Stomach (tissue), 9 donors: ENCODE data around the gene CCDC47. TPM values are rescaled to one million over a fixed set of nuclear protein-coding genes. Genes with fewer than 3 reads are reported as not detected.

Experiments
- DNase-seq, 2 donors: peaks; one replicate each; pipeline versions ENCODE4 v3.0.0 to v3.0.0-alpha.2; 2013 to 2019
- H3K27ac ChIP-seq, 5 donors: fragments of 200-600 bp in 4 of 5; sonication (generic) in 4 of 5; one replicate each; pipeline ENCODE4 v1.5.1; 2013 to 2019; ENCODE audit warnings: mild to moderate bottlenecking in 1 of 5, moderate library complexity in 1 of 5
- H3K27me3 ChIP-seq, 3 donors: fragments of 200-600 bp; sonication (generic); one replicate each; pipeline ENCODE4 v1.5.1; 2017 to 2019; ENCODE audit warnings: mixed run types in 1 of 3
- H3K36me3 ChIP-seq, 4 donors: fragments of 200-600 bp; sonication (generic); 1 replicate in 3 of 4; 2 replicates in 1 of 4; pipeline ENCODE4 v1.5.1; 2016 to 2019
- H3K4me1 ChIP-seq, 4 donors: fragments of 200-600 bp; sonication (generic); one replicate each; pipeline ENCODE4 v1.5.1; 2016 to 2019
- H3K4me3 ChIP-seq, 4 donors: fragments of 200-600 bp; sonication (generic) in 3 of 4; one replicate each; pipeline ENCODE4 v1.5.1; 2016 to 2019; ENCODE audit warnings: mild to moderate bottlenecking in 1 of 4
- H3K9me3 ChIP-seq, 4 donors: fragments of 200-600 bp; sonication (generic); one replicate each; pipeline ENCODE4 v1.5.1; 2016 to 2019
- CTCF ChIP-seq, 7 experiments: fragments of 450-650 bp in 4 of 7; fragments of 200-600 bp in 3 of 7; sonication (generic) in 3 of 7; IDR thresholded peaks; one replicate each; pipeline ENCODE4 v1.5.1; 2016 to 2019; ENCODE audit warnings: antibody characterized with exemption in 7 of 7, control low read depth in 2 of 7, mild to moderate bottlenecking in 1 of 7
- EP300 ChIP-seq: sonication (generic); formaldehyde crosslinking; IDR thresholded peaks from one replicate; pipeline ENCODE4 v1.6.1; 2017; ENCODE audit warnings: antibody characterized with exemption
- POLR2A ChIP-seq, 4 donors: fragments of 450-650 bp; IDR thresholded peaks; one replicate each; pipeline ENCODE4 v1.6.1; 2016; ENCODE audit warnings: antibody characterized with exemption in 4 of 4, control low read depth in 2 of 4, mild to moderate bottlenecking in 1 of 4, moderate library complexity in 1 of 4
- POLR2AphosphoS5 ChIP-seq, 3 donors: sonication (generic); formaldehyde crosslinking; IDR thresholded peaks; one replicate each; pipeline ENCODE4 v1.6.1; 2016; ENCODE audit warnings: antibody characterized with exemption in 3 of 3
- WGBS, 5 donors: extraction: QIAGEN DNeasy Blood & Tissue Kit in 3 of 5; methylation state at CpG; one replicate each; pipeline versions ENCODE4 v1.1.5 to v1.1.7; 2013 to 2018; 5-methylcytosine and 5-hydroxymethylcytosine counted together
- intact Hi-C: fragments of 100-400 bp; cut with DNase I; formaldehyde crosslinking; loops from one replicate; pipeline ENCODE4 v1.15.1; 2023; ENCODE audit warnings: low total_unique reads
- polyA plus RNA-seq, 3 donors: library from polyadenylated mRNA; stranded (reverse); fragments of 200-250 nt; gene quantifications; one replicate each; pipeline ENCODE4 v1.2.3, GENCODE V29; 2013
- total RNA-seq, 5 donors: library from RNA; depleted of rRNA; stranded (reverse); fragments of >200 nt; gene quantifications; one replicate each; pipeline versions ENCODE4 v1.1.0 to v1.2.3, GENCODE V29; 2014 to 2016
- donor health status: healthy with polysubstance abuse.
- donor health status: Bipolar disorder and iron deficiency.
- donor health status: healthy.

The CCDC47 gene
- total and polyA plus RNA-seq, 8 donors = 11.5 to 139 (median 51.4) TPM

GRCh38 chr17:63698886-63699637, 74.3 kb downstream of the CCDC47 start:
- Histone ChIP-seq H3K27ac (peak overlapping the region; percentile 61 to 87 (median 82)), H3K4me1 (peaks cover 35 to 80% (median 57%) of the 10 kb centered on the region in 4 donors), H3K4me3 (peak overlapping the region; percentile 67 to 71 (median 69)), H3K27me3 (no peaks in the 10 kb centered on the region), H3K9me3 (no peaks in the 10 kb centered on the region), H3K36me3 (peaks cover 2 to 35% (median 33%) of the 10 kb centered on the region in 4 donors)
- WGBS, 5 donors = 3 to 15% (median 7%) methylated on average over 8 to 45 of the region's 45 CpGs
- TF ChIP-seq POLR2AphosphoS5 (IDR thresholded peaks at IDR 0.05) (peak in 1 of 3 donors; percentile 7), POLR2A (IDR thresholded peaks at IDR 0.05) (no peak)
- intact Hi-C loops = no loop called here
- DNase-seq = peak; percentile 64 to 89

GRCh38 chr17:63698381-63698885, 75.0 kb downstream of the CCDC47 start:
- Histone ChIP-seq H3K36me3 (peaks cover 8 to 35% (median 33%) of the 10 kb centered on the region in 4 donors), H3K27me3 (no peaks in the 10 kb centered on the region), H3K9me3 (no peaks in the 10 kb centered on the region), H3K27ac (peak overlapping the region; percentile 61 to 87 (median 82)), H3K4me3 (peak overlapping the region; percentile 67 to 71 (median 69)), H3K4me1 (peaks cover 35 to 80% (median 59%) of the 10 kb centered on the region in 4 donors)
- WGBS, 5 donors = 15 to 34% (median 30%) methylated on average over 10 to 24 of the region's 24 CpGs
- TF ChIP-seq CTCF (IDR thresholded peaks at IDR 0.05) = no peak
- no peak for TF ChIP-seq POLR2AphosphoS5 (IDR thresholded peaks at IDR 0.05)
- no peak for TF ChIP-seq EP300
- no peak for TF ChIP-seq POLR2A (IDR thresholded peaks at IDR 0.05)
- peak; percentile 30 to 36 for DNase-seq
- intact Hi-C loops = no loop called here

GRCh38 chr17:63697341-63698286, 75.8 kb downstream of the CCDC47 start:
- TF ChIP-seq CTCF (IDR thresholded peaks at IDR 0.05) (peak in 5 of 7 experiments; percentile 25 to 58 (median 51)), POLR2AphosphoS5 (IDR thresholded peaks at IDR 0.05) (peak in 1 of 3 donors; percentile 56), EP300 (no peak), POLR2A (IDR thresholded peaks at IDR 0.05) (no peak)
- H3K36me3 ChIP-seq = peaks cover 13 to 35% (median 33%) of the 10 kb centered on the region in 4 donors
- H3K4me1 ChIP-seq = peaks cover 35 to 78% (median 57%) of the 10 kb centered on the region in 4 donors
- H3K27me3 ChIP-seq = no peaks in the 10 kb centered on the region
- H3K27ac ChIP-seq = peak overlapping the region; percentile 48 to 87 (median 82)
- WGBS, 5 donors = 57 to 64% (median 63%) methylated on average over 16 to 22 of the region's 22 CpGs
- DNase-seq = peak; percentile 73 to 82
- H3K9me3 ChIP-seq = no peaks in the 10 kb centered on the region
- intact Hi-C loops = no loop called here
- H3K4me3 ChIP-seq = peak overlapping the region; percentile 67 to 71 (median 69)

GRCh38 chr17:63696381-63696961, 76.9 kb downstream of the CCDC47 start:
- H3K9me3 ChIP-seq = no peaks in the 10 kb centered on the region
- H3K27me3 ChIP-seq = no peaks in the 10 kb centered on the region
- TF ChIP-seq EP300 (no peak), POLR2AphosphoS5 (IDR thresholded peaks at IDR 0.05) (peak in 1 of 3 donors; percentile 23), POLR2A (IDR thresholded peaks at IDR 0.05) (no peak), CTCF (IDR thresholded peaks at IDR 0.05) (peak in 1 of 7 experiments; percentile 22)
- peak overlapping the region in 4 of 5 donors; percentile 76 to 87 (median 84) for H3K27ac ChIP-seq
- H3K4me3 ChIP-seq = peak overlapping the region in 1 of 4 donors; percentile 13
- intact Hi-C loops = no loop called here
- peaks cover 25 to 45% (median 44%) of the 10 kb centered on the region in 4 donors for H3K36me3 ChIP-seq
- DNase-seq = peak; percentile 27 to 53
- H3K4me1 ChIP-seq = peaks cover 32 to 66% (median 48%) of the 10 kb centered on the region in 4 donors
- WGBS, 5 donors = 60 to 68% (median 65%) methylated on average over 4 to 9 of the region's 9 CpGs
